ENCODE measurements around the gene LIPF. TPM values are rescaled to one million over a fixed set of nuclear protein-coding genes. Genes with fewer than 3 reads are reported as not detected.

The LIPF gene
- polyA plus RNA-seq, 1 of the 3 experiments (the other 2 are of a cell fraction) = 0.07 TPM

DNA sequence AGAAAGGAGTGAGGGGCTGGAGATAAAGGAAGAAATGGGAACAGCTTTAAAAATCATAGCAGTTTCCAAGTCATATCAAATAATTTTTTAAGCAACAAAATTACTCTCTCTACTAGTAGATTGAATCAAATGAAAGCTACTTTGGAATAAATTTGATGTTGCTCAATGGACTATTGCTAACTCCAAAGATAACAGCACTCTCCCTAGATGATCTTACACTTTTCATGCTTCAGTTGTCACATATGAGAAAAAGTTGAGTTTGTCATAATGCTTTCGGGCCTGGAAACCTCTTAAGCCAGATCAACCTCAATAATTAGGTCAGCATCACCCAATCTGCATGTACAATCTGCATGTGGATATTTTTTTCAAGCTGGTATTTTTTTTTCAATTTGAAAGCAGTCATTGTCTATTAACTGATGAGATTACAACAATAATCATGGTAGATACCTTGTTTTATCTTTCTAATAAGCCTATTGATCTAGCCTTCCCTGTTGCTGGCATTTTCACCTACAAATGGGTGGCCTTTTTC lies 46.4 kb upstream of the LIPF start:
- CTCF ChIA-PET = interaction anchor here (0.7 to 2.4 kb wide), 4 partner anchors 53 to 197 kb away, joined by 3 to 12 read pairs (median 5); no protein-coding TSS in a partner anchor
- no peak overlapping the region; the same call in 1 of the 2 replicates for H2AFZ ChIP-seq (ENCODE audit: low read depth)
- H4K20me1 ChIP-seq (ENCODE audit: insufficient read depth) = no peaks in the 10 kb centered on the region
- POLR2A ChIA-PET = interaction anchor here (0.6 kb wide), 1 partner anchor 1122 kb away, joined by 3 read pairs; no protein-coding TSS in a partner anchor
- no peaks in the 10 kb centered on the region for H3K36me3 ChIP-seq (replicated peaks in 1 of 2; ENCODE audit: control insufficient read depth in 1 of 2, insufficient read depth in 2 of 2, low read length in 1 of 2)
- no peak overlapping the region for H3K9ac ChIP-seq
- peaks cover 9% of the 10 kb centered on the region; the same call in 1 of the 2 replicates for H3K9me3 ChIP-seq
- WGBS (ENCODE audit: low lambda C conversion rate) = 32% methylated on average over 1 of the region's 1 CpG
- H3K27me3 ChIP-seq (ENCODE audit: insufficient read depth) = no peaks in the 10 kb centered on the region
- H3K4me2 ChIP-seq = no peak overlapping the region
- H3K4me1 ChIP-seq (ENCODE audit: control insufficient read depth in 1 of 2, insufficient read depth in 2 of 2, low read depth in 1 of 2, low read length in 1 of 2) = peaks cover 0 to 4% of the 10 kb centered on the region in 2 experiments; a peak in 2 of 4 replicates
- DNase-seq = peak; percentile 44
- H3K4me3 ChIP-seq (ENCODE audit: low read depth in 2 of 2, low read length in 1 of 2) = no peak overlapping the region
- TF ChIP-seq SMC3 (IDR thresholded peaks at IDR 0.05; ENCODE audit: low read depth, low read length) (no peak), ELF1 (IDR thresholded peaks at IDR 0.05) (no peak), CHD2 (IDR thresholded peaks at IDR 0.05; ENCODE audit: low read length, partially characterized antibody) (peak; percentile 25), EP300 (IDR thresholded peaks at IDR 0.05; ENCODE audit: borderline replicate concordance in 1 of 2, low read depth in 1 of 2, low read length in 1 of 2) (peak in 1 of 2 experiments; percentile 85; a peak in 2 of 4 replicates), JUND (IDR thresholded peaks at IDR 0.05) (no peak), MEF2A (IDR thresholded peaks at IDR 0.05; ENCODE audit: borderline replicate concordance, low read depth) (no peak), GATA2 (CRISPR knock-in tag; IDR thresholded peaks at IDR 0.05) (peak; percentile 85), FOSL2 (IDR thresholded peaks at IDR 0.05; ENCODE audit: borderline replicate concordance, low read depth) (no peak), RCOR1 (IDR thresholded peaks at IDR 0.05; ENCODE audit: low read length) (peak; percentile 74; the same call in 1 of the 2 replicates)
- H3K79me2 ChIP-seq (ENCODE audit: insufficient read depth) = no peaks in the 10 kb centered on the region
- no peak overlapping the region for H3K27ac ChIP-seq (ENCODE audit: low read depth in 2 of 2, low read length in 1 of 2)
- no peaks in the 10 kb centered on the region for H3F3A ChIP-seq (replicated peaks; ENCODE audit: insufficient read depth)
- no peaks in the 10 kb centered on the region for H3K9me2 ChIP-seq

DNA sequence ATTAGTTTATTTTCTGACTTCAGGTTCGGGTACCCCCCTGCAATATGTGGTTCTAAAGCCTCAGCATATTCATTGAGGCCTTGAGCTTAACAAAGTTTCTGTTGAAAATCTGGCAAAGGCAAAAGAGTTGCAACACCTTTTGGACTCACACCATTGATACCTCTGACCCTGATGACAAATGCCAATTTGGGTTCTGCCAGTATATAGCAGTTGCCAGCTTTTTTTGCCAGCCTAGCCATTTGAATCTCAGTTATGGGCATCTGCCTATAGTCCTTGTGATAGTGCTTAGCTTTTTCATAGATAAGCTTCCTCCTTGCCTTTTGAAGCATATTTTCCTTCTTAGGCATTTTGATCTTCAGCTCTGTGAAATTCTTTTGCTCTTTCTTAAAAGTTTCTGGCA lies 45.7 kb upstream of the LIPF start:
- no peak for DNase-seq
- no peaks in the 10 kb centered on the region for H3K79me2 ChIP-seq (ENCODE audit: insufficient read depth)
- no peaks in the 10 kb centered on the region for H4K20me1 ChIP-seq (ENCODE audit: insufficient read depth)
- no peak for TF ChIP-seq CTCF (IDR thresholded peaks at IDR 0.05)
- no peak for TF ChIP-seq NFIC (IDR thresholded peaks at IDR 0.05; ENCODE audit: borderline replicate concordance)
- no peak for TF ChIP-seq MXI1 (IDR thresholded peaks at IDR 0.05; ENCODE audit: low read depth, low read length)
- no peak for TF ChIP-seq GATA2 (CRISPR knock-in tag; IDR thresholded peaks at IDR 0.05)
- no peak for TF ChIP-seq FOXJ3 (CRISPR knock-in tag; IDR thresholded peaks at IDR 0.05)
- no peak for TF ChIP-seq SMC3 (IDR thresholded peaks at IDR 0.05; ENCODE audit: low read depth, low read length)
- TF ChIP-seq EP300 (IDR thresholded peaks at IDR 0.05; ENCODE audit: borderline replicate concordance in 1 of 2, low read depth in 1 of 2, low read length in 1 of 2) = no peak
- no peak for TF ChIP-seq NRF1 (IDR thresholded peaks at IDR 0.05; ENCODE audit: low read depth, low read length)
- no peak for TF ChIP-seq GABPA (IDR thresholded peaks at IDR 0.05; ENCODE audit: low read depth)
- TF ChIP-seq POLR2AphosphoS5 (IDR thresholded peaks at IDR 0.05; ENCODE audit: low read depth, low read length) = no peak
- TF ChIP-seq RCOR1 (IDR thresholded peaks at IDR 0.05; ENCODE audit: low read length) = no peak
- TF ChIP-seq, protein P1, sequence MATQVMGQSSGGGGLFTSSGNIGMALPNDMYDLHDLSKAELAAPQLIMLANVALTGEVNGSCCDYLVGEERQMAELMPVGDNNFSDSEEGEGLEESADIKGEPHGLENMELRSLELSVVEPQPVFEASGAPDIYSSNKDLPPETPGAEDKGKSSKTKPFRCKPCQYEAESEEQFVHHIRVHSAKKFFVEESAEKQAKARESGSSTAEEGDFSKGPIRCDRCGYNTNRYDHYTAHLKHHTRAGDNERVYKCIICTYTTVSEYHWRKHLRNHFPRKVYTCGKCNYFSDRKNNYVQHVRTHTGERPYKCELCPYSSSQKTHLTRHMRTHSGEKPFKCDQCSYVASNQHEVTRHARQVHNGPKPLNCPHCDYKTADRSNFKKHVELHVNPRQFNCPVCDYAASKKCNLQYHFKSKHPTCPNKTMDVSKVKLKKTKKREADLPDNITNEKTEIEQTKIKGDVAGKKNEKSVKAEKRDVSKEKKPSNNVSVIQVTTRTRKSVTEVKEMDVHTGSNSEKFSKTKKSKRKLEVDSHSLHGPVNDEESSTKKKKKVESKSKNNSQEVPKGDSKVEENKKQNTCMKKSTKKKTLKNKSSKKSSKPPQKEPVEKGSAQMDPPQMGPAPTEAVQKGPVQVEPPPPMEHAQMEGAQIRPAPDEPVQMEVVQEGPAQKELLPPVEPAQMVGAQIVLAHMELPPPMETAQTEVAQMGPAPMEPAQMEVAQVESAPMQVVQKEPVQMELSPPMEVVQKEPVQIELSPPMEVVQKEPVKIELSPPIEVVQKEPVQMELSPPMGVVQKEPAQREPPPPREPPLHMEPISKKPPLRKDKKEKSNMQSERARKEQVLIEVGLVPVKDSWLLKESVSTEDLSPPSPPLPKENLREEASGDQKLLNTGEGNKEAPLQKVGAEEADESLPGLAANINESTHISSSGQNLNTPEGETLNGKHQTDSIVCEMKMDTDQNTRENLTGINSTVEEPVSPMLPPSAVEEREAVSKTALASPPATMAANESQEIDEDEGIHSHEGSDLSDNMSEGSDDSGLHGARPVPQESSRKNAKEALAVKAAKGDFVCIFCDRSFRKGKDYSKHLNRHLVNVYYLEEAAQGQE (IDR thresholded peaks at IDR 0.05; ENCODE audit: low read depth, low read length) = no peak
- TF ChIP-seq MEF2A (IDR thresholded peaks at IDR 0.05; ENCODE audit: borderline replicate concordance, low read depth) = no peak
- no peak for TF ChIP-seq YY1 (IDR thresholded peaks at IDR 0.05; ENCODE audit: low read depth)
- TF ChIP-seq USF1 (IDR thresholded peaks at IDR 0.05; ENCODE audit: borderline replicate concordance, low read depth) = no peak
- no peak for TF ChIP-seq FOSL2 (IDR thresholded peaks at IDR 0.05; ENCODE audit: borderline replicate concordance, low read depth)
- no peak for TF ChIP-seq JUND (IDR thresholded peaks at IDR 0.05)
- TF ChIP-seq CHD2 (IDR thresholded peaks at IDR 0.05; ENCODE audit: low read length, partially characterized antibody) = no peak
- peaks cover 9% of the 10 kb centered on the region; the same call in 1 of the 2 replicates for H3K9me3 ChIP-seq
- no peak overlapping the region for H3K4me2 ChIP-seq
- no peaks in the 10 kb centered on the region for H3K36me3 ChIP-seq (replicated peaks in 1 of 2; ENCODE audit: control insufficient read depth in 1 of 2, insufficient read depth in 2 of 2, low read length in 1 of 2)
- H3K9ac ChIP-seq = no peak overlapping the region
- no peaks in the 10 kb centered on the region for H3K9me2 ChIP-seq
- ChIA-PET CTCF (interaction anchor here (0.7 to 2.4 kb wide), 3 partner anchors 54 to 131 kb away, joined by 3 to 12 read pairs (median 7); no protein-coding TSS in a partner anchor), POLR2A (no interaction called here)
- H2AFZ ChIP-seq (ENCODE audit: low read depth) = no peak overlapping the region
- WGBS (ENCODE audit: low lambda C conversion rate) = 73% methylated on average over 1 of the region's 1 CpG
- H3K4me3 ChIP-seq (ENCODE audit: low read depth in 2 of 2, low read length in 1 of 2) = no peak overlapping the region
- no peaks in the 10 kb centered on the region for H3K27me3 ChIP-seq (ENCODE audit: insufficient read depth)
- peaks cover 0 to 6% of the 10 kb centered on the region in 2 experiments; a peak in 2 of 4 replicates for H3K4me1 ChIP-seq (ENCODE audit: control insufficient read depth in 1 of 2, insufficient read depth in 2 of 2, low read depth in 1 of 2, low read length in 1 of 2)
- H3K27ac ChIP-seq (ENCODE audit: low read depth in 2 of 2, low read length in 1 of 2) = no peak overlapping the region
- H3F3A ChIP-seq (replicated peaks; ENCODE audit: insufficient read depth) = no peaks in the 10 kb centered on the region

Measured in SK-N-SH (cell line).